SK-N-SH (cell line): ENCODE data around the gene IRF3.

Experiments used
- CTCF ChIP-seq: fragments of 200-600 bp; sonication (generic); IDR thresholded peaks from 2 replicates; pipeline ENCODE4 v1.6.1; 2017; ENCODE audit warnings: antibody characterized with exemption, mild to moderate bottlenecking, moderate library complexity
- EP300 ChIP-seq, 2 experiments: IDR thresholded peaks; 2 replicates each; pipeline versions ENCODE4 v1.4.0 to v1.6.1; 2012; ENCODE audit warnings: borderline replicate concordance in 1 of 2, low read depth in 1 of 2, low read length in 1 of 2
- FOXJ3 ChIP-seq: sonication (generic); formaldehyde crosslinking; IDR thresholded peaks from 2 replicates; pipeline ENCODE4 v1.5.1; 2020; ENCODE audit warnings: mild to moderate bottlenecking, missing genetic modification reagents
- RCOR1 ChIP-seq: fragments of 150-350 bp; IDR thresholded peaks from 2 replicates; pipeline ENCODE4 v1.6.1; 2017; ENCODE audit warnings: antibody characterized with exemption, low read length
- REST ChIP-seq: IDR thresholded peaks from 2 replicates; pipeline ENCODE4 v1.6.1; 2012; ENCODE audit warnings: mild to moderate bottlenecking, low read depth, low read length, moderate library complexity
- SMC3 ChIP-seq: IDR thresholded peaks from 2 replicates; pipeline ENCODE4 v1.6.1; 2012; ENCODE audit warnings: low read depth, low read length, improper control_type of control experiment
- TF ChIP-seq, protein P1 (sequence below): IDR thresholded peaks from 2 replicates; pipeline ENCODE4 v1.4.0; 2012; ENCODE audit warnings: low read depth

- TF ChIP-seq CTCF (no peak), FOXJ3 (no peak), RCOR1 (no peak), REST (no peak), SMC3 (no peak), EP300 (IDR thresholded peaks at IDR 0.05; ENCODE audit: borderline replicate concordance in 1 of 2, low read depth in 1 of 2, low read length in 1 of 2) (no peak)
- TF ChIP-seq, protein P1, sequence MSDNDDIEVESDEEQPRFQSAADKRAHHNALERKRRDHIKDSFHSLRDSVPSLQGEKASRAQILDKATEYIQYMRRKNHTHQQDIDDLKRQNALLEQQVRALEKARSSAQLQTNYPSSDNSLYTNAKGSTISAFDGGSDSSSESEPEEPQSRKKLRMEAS = no peak
Measured at GRCh38 chr19:49658566-49659442, 6.9 kb downstream of the IRF3 start.
